ENCODE data around the gene ACBD7. TPM values are rescaled to one million over a fixed set of nuclear protein-coding genes. Genes with fewer than 3 reads are reported as not detected.
A peak's percentile ranks its signal among the peaks of the same experiment; 100 is the strongest.

Gene ACBD7
- total and polyA plus RNA-seq, 2 experiments from 2014 or later = 1.2 to 15.4 TPM

DNA sequence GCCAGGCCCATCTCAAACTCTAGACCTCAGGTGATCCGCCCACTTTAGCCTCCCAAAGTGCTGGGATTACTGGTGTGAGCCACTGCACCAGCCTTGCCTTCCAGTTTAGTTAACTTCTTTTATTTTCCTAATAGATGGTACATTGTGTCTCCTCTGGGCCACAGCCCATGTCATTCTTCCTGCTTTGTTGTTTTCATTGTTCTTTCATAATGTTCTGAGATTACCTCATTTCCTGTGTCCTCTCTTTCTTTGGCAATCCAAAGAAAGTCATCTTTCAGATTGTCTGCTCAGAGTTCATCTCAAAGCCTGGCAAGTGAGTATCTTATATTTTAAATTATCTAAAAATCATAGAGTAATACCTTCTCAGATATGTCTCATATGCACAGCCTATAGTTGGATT is 44.9 kb downstream of the ACBD7 start, which contains the start of gene OLAH:
Gene OLAH, plus strand, starts transcription at position 270 of the 400 bp plus-strand sequence. CDS start 3,346 bp downstream, outside the sequence.
- Histone ChIP-seq H3K4me1 (ENCODE audit: low read depth) (no peaks in the 10 kb centered on the region), H3K27ac (no peak within 1 kb of the TSS), H3K4me3 (no peak within 1 kb of the TSS), H3K27me3 (no peaks in the 10 kb centered on the region), H3K36me3 (no peaks in the 10 kb centered on the region), H3K9me3 (ENCODE audit: low read depth) (no peaks in the 10 kb centered on the region)
- DNase-seq (ENCODE audit: low read depth in 1 of 2, low spot score in 1 of 2) = peak in 1 of 2 donors; percentile 21
- TF ChIP-seq, protein P1, sequence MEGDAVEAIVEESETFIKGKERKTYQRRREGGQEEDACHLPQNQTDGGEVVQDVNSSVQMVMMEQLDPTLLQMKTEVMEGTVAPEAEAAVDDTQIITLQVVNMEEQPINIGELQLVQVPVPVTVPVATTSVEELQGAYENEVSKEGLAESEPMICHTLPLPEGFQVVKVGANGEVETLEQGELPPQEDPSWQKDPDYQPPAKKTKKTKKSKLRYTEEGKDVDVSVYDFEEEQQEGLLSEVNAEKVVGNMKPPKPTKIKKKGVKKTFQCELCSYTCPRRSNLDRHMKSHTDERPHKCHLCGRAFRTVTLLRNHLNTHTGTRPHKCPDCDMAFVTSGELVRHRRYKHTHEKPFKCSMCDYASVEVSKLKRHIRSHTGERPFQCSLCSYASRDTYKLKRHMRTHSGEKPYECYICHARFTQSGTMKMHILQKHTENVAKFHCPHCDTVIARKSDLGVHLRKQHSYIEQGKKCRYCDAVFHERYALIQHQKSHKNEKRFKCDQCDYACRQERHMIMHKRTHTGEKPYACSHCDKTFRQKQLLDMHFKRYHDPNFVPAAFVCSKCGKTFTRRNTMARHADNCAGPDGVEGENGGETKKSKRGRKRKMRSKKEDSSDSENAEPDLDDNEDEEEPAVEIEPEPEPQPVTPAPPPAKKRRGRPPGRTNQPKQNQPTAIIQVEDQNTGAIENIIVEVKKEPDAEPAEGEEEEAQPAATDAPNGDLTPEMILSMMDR (IDR thresholded peaks at IDR 0.05; ENCODE audit: low read depth, low read length) = no peak

DNA sequence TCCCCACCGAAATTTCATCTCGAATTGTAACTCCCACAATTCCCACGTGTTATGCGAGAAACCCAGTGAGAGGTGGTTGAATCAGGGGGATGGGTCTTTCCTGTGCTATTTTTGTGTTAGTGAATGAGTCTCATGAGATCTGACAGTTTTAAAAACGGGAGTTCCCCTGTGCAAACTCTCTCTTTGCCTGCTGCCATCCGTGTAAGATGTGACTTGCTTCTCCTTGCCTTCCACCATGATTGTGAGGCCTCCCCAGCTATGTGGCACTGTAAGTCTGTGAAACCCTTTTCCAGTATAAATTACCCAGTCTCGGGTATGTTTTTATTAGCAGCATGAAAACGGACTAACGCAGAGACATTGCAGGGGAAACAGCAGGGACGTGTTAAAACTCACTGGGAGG is 50.2 kb downstream of the ACBD7 start:
- H3K27ac ChIP-seq = no peak overlapping the region
- TF ChIP-seq, protein P1 (IDR thresholded peaks at IDR 0.05; ENCODE audit: low read depth, low read length) = no peak
- no peak overlapping the region for H3K4me3 ChIP-seq
- no peak for DNase-seq (ENCODE audit: low read depth in 1 of 2, low spot score in 1 of 2)
- no peaks in the 10 kb centered on the region for H3K9me3 ChIP-seq (ENCODE audit: low read depth)
- H3K36me3 ChIP-seq = no peaks in the 10 kb centered on the region
- H3K4me1 ChIP-seq (ENCODE audit: low read depth) = no peaks in the 10 kb centered on the region
- H3K27me3 ChIP-seq = no peaks in the 10 kb centered on the region

DNA sequence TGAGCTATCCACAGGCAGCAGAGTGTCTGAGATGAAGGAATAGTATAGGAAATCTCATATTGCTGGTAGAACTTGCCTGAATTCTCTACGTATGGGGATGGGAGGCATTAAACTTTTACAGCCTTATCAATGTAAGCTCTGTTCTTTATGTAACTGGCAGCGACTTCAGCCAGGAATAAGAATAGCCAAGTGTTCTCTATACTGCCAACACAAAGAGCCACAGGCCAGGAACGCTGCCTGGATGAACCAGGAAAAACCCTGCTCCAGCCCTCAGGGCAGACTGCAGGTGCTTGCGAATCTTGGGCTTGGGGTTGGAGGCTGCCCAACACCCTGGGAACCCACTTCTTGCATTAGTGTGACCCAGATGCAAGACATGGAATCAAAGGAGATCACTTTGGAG is 50.9 kb downstream of the ACBD7 start:
- H3K4me3 ChIP-seq = no peak overlapping the region
- H3K9me3 ChIP-seq (ENCODE audit: low read depth) = no peaks in the 10 kb centered on the region
- no peaks in the 10 kb centered on the region for H3K36me3 ChIP-seq
- no peaks in the 10 kb centered on the region for H3K27me3 ChIP-seq
- no peaks in the 10 kb centered on the region for H3K4me1 ChIP-seq (ENCODE audit: low read depth)
- H3K27ac ChIP-seq = no peak overlapping the region
- TF ChIP-seq, protein P1 (IDR thresholded peaks at IDR 0.05; ENCODE audit: low read depth, low read length) = no peak
- no peak for DNase-seq (ENCODE audit: low read depth in 1 of 2, low spot score in 1 of 2)

DNA sequence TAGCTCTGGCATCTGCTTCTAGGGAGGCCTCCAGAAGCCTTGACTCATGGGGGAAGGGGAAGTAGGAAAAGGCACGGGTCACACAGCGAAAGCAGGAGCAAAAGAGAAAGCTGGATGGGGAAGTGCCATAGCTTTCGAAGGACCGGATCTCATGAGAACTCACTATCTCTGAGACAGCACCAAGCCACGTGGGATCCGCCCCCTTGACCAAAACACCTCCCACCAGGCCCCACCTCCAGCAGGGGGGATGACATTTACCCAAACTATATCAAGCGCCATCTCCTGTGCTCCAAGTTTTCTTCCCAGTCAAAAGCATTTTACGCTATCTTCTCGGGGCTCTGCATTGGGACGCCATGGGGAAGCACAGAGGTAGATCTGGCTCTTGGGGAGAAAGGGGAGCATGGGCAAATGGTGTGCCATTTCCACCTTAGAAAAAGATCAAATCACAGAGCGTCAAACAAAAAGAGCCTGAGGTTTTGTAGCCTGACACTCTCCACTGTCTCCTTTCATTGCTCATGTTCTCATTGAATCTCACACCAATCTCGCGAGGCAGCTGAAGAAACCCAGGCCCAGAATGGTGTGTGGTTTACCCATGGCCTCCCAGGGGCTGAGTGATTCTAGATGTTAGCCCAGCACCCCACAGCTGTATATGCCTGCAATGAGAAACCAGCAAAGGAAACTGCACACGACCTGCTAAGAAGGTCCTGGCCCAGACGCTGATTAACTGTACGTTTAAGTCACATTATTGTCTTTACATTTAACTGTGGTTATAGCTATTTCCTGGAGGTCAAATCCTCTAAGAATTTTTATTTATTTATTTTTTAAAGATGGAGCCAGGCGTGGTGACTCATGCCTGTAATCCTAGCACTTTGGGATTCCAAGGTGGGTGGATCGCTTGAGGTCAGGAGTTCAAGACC is 52.9 kb downstream of the ACBD7 start:
- DNase-seq (ENCODE audit: low read depth in 1 of 2, low spot score in 1 of 2) = peak in 1 of 2 donors; percentile 54
- Histone ChIP-seq H3K4me1 (ENCODE audit: low read depth) (no peaks in the 10 kb centered on the region), H3K27me3 (no peaks in the 10 kb centered on the region), H3K27ac (no peak overlapping the region), H3K4me3 (no peak overlapping the region), H3K36me3 (no peaks in the 10 kb centered on the region), H3K9me3 (ENCODE audit: low read depth) (no peaks in the 10 kb centered on the region)
- TF ChIP-seq, protein P1 (IDR thresholded peaks at IDR 0.05; ENCODE audit: low read depth, low read length) = no peak

DNA sequence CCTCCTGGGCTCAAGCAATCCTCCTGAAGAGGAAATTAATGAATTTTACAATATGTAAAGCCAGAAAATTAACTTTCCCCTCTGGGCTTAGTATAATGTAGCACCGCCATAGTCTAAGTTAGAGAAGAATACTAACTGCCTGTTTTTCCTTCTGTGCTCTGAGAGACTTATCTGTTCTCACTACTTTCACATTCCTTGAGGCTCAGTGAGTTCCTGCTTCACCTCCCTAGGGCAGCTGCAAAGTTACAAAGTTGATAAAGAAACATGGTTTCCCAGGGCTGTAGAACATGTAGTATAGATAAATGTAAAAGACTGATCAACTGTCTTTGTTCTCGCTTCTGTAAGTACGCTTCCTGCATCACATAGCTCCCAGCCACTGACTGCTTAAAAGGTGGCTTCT is 60.8 kb downstream of the ACBD7 start:
- TF ChIP-seq, protein P1 (IDR thresholded peaks at IDR 0.05; ENCODE audit: low read depth, low read length) = no peak
- no peaks in the 10 kb centered on the region for H3K36me3 ChIP-seq
- no peak overlapping the region for H3K4me3 ChIP-seq
- no peaks in the 10 kb centered on the region for H3K9me3 ChIP-seq (ENCODE audit: low read depth)
- DNase-seq (ENCODE audit: low read depth in 1 of 2, low spot score in 1 of 2) = peak; percentile 12 to 47
- peaks cover 6% of the 10 kb centered on the region for H3K4me1 ChIP-seq (ENCODE audit: low read depth)
- H3K27ac ChIP-seq = no peak overlapping the region
- no peaks in the 10 kb centered on the region for H3K27me3 ChIP-seq

Other genes with a start within 250 kb of the ACBD7 start
- gene SUV39H2, start 209.9 kb downstream of the ACBD7 start, total RNA-seq = 6.9 and 10.6 TPM in 2 replicates
- gene SUV39H2, start 209.9 kb downstream of the ACBD7 start, polyA plus RNA-seq = 12.4 and 20.4 TPM in 2 replicates
- 7.6 and 8.2 TPM in 2 replicates for gene DCLRE1C, start 134.7 kb downstream of the ACBD7 start, total RNA-seq
- gene DCLRE1C, start 134.7 kb downstream of the ACBD7 start, polyA plus RNA-seq = 14.8 and 16.6 TPM in 2 replicates
- gene MEIG1, start 129.4 kb downstream of the ACBD7 start, total RNA-seq = 1.2 TPM in 1 of 2 replicates, not detected in the other
- 3.0 and 4.2 TPM in 2 replicates for gene MEIG1, start 129.4 kb downstream of the ACBD7 start, polyA plus RNA-seq
- gene OLAH, start 44.8 kb downstream of the ACBD7 start, total RNA-seq = not detected in 2 replicates
- not detected in 2 replicates for gene OLAH, start 44.8 kb downstream of the ACBD7 start, polyA plus RNA-seq
- gene RPP38, start 8.6 kb upstream of the ACBD7 start, total RNA-seq = 14.3 and 18.0 TPM in 2 replicates
- 20.0 and 25.2 TPM in 2 replicates for gene RPP38, start 8.6 kb upstream of the ACBD7 start, polyA plus RNA-seq
- gene NMT2, start 79.9 kb upstream of the ACBD7 start, total RNA-seq = 11.0 and 14.1 TPM in 2 replicates
- gene NMT2, start 79.9 kb upstream of the ACBD7 start, polyA plus RNA-seq = 8.7 and 13.0 TPM in 2 replicates